ENCODE results near the gene PLEKHA5. TPM values are rescaled to one million over a fixed set of nuclear protein-coding genes. Genes with fewer than 3 reads are reported as not detected.

The PLEKHA5 gene
- total RNA-seq, 4 donors from 2014 or later: 34.5 to 120 (median 60.0) TPM

DNA sequence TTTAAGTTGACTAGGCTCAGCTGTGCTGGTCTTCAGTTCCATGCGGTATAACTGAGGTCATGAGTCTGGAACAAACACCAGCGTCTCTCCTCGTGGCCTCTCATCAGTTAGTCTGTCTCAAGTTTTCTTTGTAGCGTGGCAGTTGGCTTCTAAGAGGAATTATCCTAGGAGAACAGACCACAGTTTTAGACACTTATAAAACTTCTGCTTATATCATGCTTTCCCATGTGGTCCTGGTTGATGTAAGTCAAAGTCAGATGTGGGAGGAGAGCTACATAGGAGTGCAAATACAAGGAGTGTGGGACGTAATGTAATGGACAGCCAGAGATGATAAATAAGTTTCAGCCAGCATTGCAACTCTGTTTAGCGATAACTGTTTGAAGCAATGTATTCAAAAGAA lies 14.8 kb downstream of the PLEKHA5 start:
- Histone ChIP-seq H3K27ac (no peak overlapping the region), H3K36me3 (no peaks in the 10 kb centered on the region), H3K27me3 (no peaks in the 10 kb centered on the region), H3K4me1 (peaks cover 0 to 67% (median 0%) of the 10 kb centered on the region in 3 donors), H3K4me3 (no peak overlapping the region), H3K9me3 (no peaks in the 10 kb centered on the region)
- WGBS, 2 donors (ENCODE audit: low coverage in 1 of 2): 79 to 82% methylated on average over 4 to 6 of the region's 6 CpGs
- ATAC-seq: no peak
- TF ChIP-seq POLR2AphosphoS5 (IDR thresholded peaks at IDR 0.05): no peak
- no peak for TF ChIP-seq POLR2A (IDR thresholded peaks at IDR 0.05)
- no peak for TF ChIP-seq CTCF (IDR thresholded peaks at IDR 0.05)
- no peak for TF ChIP-seq EP300 (IDR thresholded peaks at IDR 0.05)

DNA sequence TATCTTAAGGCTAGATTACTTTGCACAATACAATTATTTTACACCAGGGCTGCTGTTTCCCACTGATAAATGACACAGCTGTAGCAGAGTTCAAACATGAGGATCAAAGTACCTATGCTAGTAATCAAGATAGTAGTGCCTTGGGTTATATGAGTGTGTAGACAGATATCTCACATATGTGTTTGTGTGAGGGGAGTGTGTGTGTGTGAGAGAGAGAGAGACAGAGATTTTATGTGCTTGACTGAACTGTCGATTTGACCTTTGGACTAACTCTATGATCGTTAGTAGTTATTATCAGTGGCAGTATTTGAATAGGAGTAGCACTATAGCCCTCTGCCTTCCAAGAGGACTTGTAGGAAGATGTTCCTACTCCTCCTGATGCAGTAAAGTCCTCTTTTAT lies 15.5 kb downstream of the PLEKHA5 start:
- Histone ChIP-seq H3K27me3 (no peaks in the 10 kb centered on the region), H3K27ac (no peak overlapping the region), H3K4me1 (peaks cover 0 to 62% (median 0%) of the 10 kb centered on the region in 3 donors), H3K9me3 (no peaks in the 10 kb centered on the region), H3K36me3 (peaks cover 0 to 6% of the 10 kb centered on the region in 2 donors), H3K4me3 (no peak overlapping the region)
- WGBS, 2 donors (ENCODE audit: low coverage in 1 of 2): 75 to 89% methylated on average over 2 of the region's 2 CpGs
- no peak for ATAC-seq
- TF ChIP-seq POLR2A (IDR thresholded peaks at IDR 0.05): no peak
- no peak for TF ChIP-seq CTCF (IDR thresholded peaks at IDR 0.05)
- no peak for TF ChIP-seq EP300 (IDR thresholded peaks at IDR 0.05)
- TF ChIP-seq POLR2AphosphoS5 (IDR thresholded peaks at IDR 0.05): no peak

GRCh38 chr12:19148860-19149259 lies 19.3 kb downstream of the PLEKHA5 start:
- peaks cover 0 to 7% of the 10 kb centered on the region in 2 donors for H3K36me3 ChIP-seq
- no peak for TF ChIP-seq POLR2A (IDR thresholded peaks at IDR 0.05)
- no peak for TF ChIP-seq CTCF (IDR thresholded peaks at IDR 0.05)
- no peak for TF ChIP-seq POLR2AphosphoS5 (IDR thresholded peaks at IDR 0.05)
- no peak for TF ChIP-seq EP300 (IDR thresholded peaks at IDR 0.05)
- H3K4me1 ChIP-seq: peaks cover 0 to 71% (median 2%) of the 10 kb centered on the region in 3 donors
- no peak for ATAC-seq
- no peaks in the 10 kb centered on the region for H3K9me3 ChIP-seq
- H3K27me3 ChIP-seq: no peaks in the 10 kb centered on the region
- H3K27ac ChIP-seq: no peak overlapping the region
- H3K4me3 ChIP-seq: no peak overlapping the region

DNA sequence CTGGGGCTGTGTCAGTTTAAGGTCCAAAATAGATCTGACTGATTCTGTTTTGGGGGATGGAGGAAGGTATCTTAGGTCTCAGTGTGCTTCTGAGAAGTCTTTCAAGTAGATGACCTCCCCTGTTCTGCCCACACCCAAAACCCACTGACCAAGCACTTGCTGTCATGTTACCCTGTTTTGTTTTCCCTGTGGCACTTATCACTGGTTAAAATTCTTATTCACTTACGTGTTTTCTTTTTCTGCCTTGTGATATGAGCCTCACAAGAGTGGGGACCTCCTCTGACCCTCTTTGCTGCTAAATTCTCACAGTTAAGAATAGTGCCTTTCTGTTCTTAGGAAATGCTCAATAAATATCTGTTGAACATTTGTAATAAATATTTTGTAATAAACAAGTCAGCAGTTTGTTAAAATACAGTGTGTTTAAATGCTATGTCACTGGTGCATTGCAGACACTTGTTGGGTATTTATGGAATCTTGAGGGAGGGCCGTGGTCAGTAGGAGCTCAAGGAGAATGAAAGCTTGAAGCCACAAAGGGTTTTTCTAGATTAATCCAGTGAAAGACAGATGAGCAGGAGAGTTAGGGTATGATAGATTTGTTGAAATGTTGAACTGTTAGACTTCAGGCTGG lies 20.9 kb downstream of the PLEKHA5 start:
- WGBS, 2 donors (ENCODE audit: low coverage in 1 of 2): 55 to 71% methylated on average over 2 of the region's 2 CpGs

More for the DNA sequence above, 20.9 kb downstream of the PLEKHA5 start:
- no peak overlapping the region for H3K27ac ChIP-seq
- peaks cover 0 to 7% of the 10 kb centered on the region in 2 donors for H3K36me3 ChIP-seq
- no peaks in the 10 kb centered on the region for H3K27me3 ChIP-seq
- H3K4me3 ChIP-seq: no peak overlapping the region
- peaks cover 0 to 73% (median 9%) of the 10 kb centered on the region in 3 donors for H3K4me1 ChIP-seq
- TF ChIP-seq POLR2A (IDR thresholded peaks at IDR 0.05): no peak
- TF ChIP-seq CTCF (IDR thresholded peaks at IDR 0.05): no peak
- H3K9me3 ChIP-seq: no peaks in the 10 kb centered on the region
- no peak for ATAC-seq
